HG02610 (cell line): Measurements from ENCODE around the gene MICU1.

ENCODE experiments used
- ATAC-seq: cut with Tn5 transposase; IDR thresholded peaks from one replicate; pipeline ENCODE4 v1.9.1; 2021; ENCODE audit warnings: mild to moderate bottlenecking, moderate library complexity; ENCODE audit not compliant: unreplicated experiment

MICU1 gene

GRCh38 chr10:72318418-72319262, 307.2 kb downstream of the MICU1 start:
- no peak for ATAC-seq
